Keratinocyte (primary cell): ENCODE results near the gene RUNX1. TPM values are rescaled to one million over a fixed set of nuclear protein-coding genes. Genes with fewer than 3 reads are reported as not detected.

Source experiments
- DNase-seq: peaks from one replicate; pipeline ENCODE4 v3.0.0-alpha.2; 2011; ENCODE audit warnings: low read depth, missing footprints, low spot score
- FAIRE-seq: peaks from 2 replicates; lab custom pipeline; 2011; peaks lifted over from hg19 to GRCh38; lab: Jason Lieb, UNC
- H2AFZ ChIP-seq: 2 replicates; pipeline ENCODE4 v1.6.0; 2012; ENCODE audit warnings: low read length, control low read depth, inconsistent platforms; ENCODE audit not compliant: control insufficient read depth
- H3K27ac ChIP-seq: 2 replicates; pipeline ENCODE4 v1.5.1; 2011; ENCODE audit warnings: low read length; ENCODE audit not compliant: control insufficient read depth, insufficient read depth
- H3K27me3 ChIP-seq: 3 replicates; pipeline ENCODE4 v1.6.0; 2011; ENCODE audit warnings: low read length; ENCODE audit not compliant: control insufficient read depth, insufficient read depth; ENCODE audit errors: extremely low read depth
- H3K36me3 ChIP-seq, 2 experiments: 2 replicates in 1 of 2; 3 replicates in 1 of 2; pipeline ENCODE4 v1.5.1; 2011; ENCODE audit warnings: low read length in 2 of 2, mild to moderate bottlenecking in 1 of 2; ENCODE audit not compliant: control insufficient read depth in 2 of 2, insufficient read depth in 2 of 2; ENCODE audit errors: extremely low read depth in 1 of 2
- H3K4me1 ChIP-seq: 3 replicates; pipeline ENCODE4 v1.5.1; 2011; ENCODE audit warnings: low read length; ENCODE audit not compliant: control insufficient read depth, insufficient read depth; ENCODE audit errors: extremely low read depth
- H3K4me2 ChIP-seq: 3 replicates; pipeline ENCODE4 v1.6.0; 2011; ENCODE audit warnings: low read depth, low read length; ENCODE audit not compliant: control insufficient read depth, insufficient read depth; ENCODE audit errors: extremely low read depth
- H3K4me3 ChIP-seq, 3 experiments: fragments of 200-600 bp in 1 of 3; sonication (generic) in 1 of 3; 2 replicates in 2 of 3; 3 replicates in 1 of 3; pipeline ENCODE4 v1.5.1; 2011 to 2016; ENCODE audit warnings: low read length in 3 of 3, mild to moderate bottlenecking in 3 of 3, control low read depth in 2 of 3, inconsistent platforms in 1 of 3, low read depth in 1 of 3, mixed read lengths in 1 of 3, mixed run types in 1 of 3, moderate library complexity in 1 of 3; ENCODE audit not compliant: control insufficient read depth in 2 of 3, insufficient read depth in 2 of 3; ENCODE audit errors: extremely low read depth in 1 of 3
- H3K79me2 ChIP-seq: 2 replicates; pipeline ENCODE4 v1.6.0; 2012; ENCODE audit warnings: low read length; ENCODE audit not compliant: control insufficient read depth, insufficient read depth
- H3K9ac ChIP-seq: 3 replicates; pipeline ENCODE4 v1.6.0; 2011; ENCODE audit warnings: low read length; ENCODE audit not compliant: control insufficient read depth, insufficient read depth; ENCODE audit errors: extremely low read depth
- H3K9me1 ChIP-seq: 3 replicates; pipeline ENCODE4 v1.6.0; 2011; ENCODE audit warnings: low read length; ENCODE audit not compliant: control insufficient read depth, insufficient read depth; ENCODE audit errors: extremely low read depth
- H3K9me3 ChIP-seq: 2 replicates; pipeline ENCODE4 v1.5.1; 2012; ENCODE audit warnings: low read depth, low read length; ENCODE audit not compliant: control insufficient read depth
- H4K20me1 ChIP-seq: 3 replicates; pipeline ENCODE4 v1.6.0; 2011; ENCODE audit warnings: low read length; ENCODE audit not compliant: control insufficient read depth, insufficient read depth; ENCODE audit errors: extremely low read depth
- CTCF ChIP-seq, 3 experiments: IDR thresholded peaks in 1 of 3; conservative IDR thresholded peaks in 1 of 3; optimal IDR thresholded peaks in 1 of 3; 2 replicates in 2 of 3; 3 replicates in 1 of 3; pipeline versions ENCODE3 to v1.5.1; 2011; ENCODE audit warnings: low read length in 3 of 3, mild to moderate bottlenecking in 3 of 3, moderate library complexity in 2 of 3, control low read depth in 1 of 3, inconsistent platforms in 1 of 3; ENCODE audit not compliant: insufficient read depth in 2 of 3; ENCODE audit errors: extremely low read depth in 1 of 3
- EZH2 ChIP-seq: IDR thresholded peaks from one replicate; pipeline ENCODE4 v1.6.1; 2012; ENCODE audit warnings: inconsistent platforms, mild to moderate bottlenecking, low read length, moderate library complexity
- dilution Hi-C: fragments of 300-500 bp; cut with MboI; formaldehyde crosslinking; loops from one replicate; pipeline ENCODE4 v1.7.0; 2020; ENCODE audit warnings: low sequenced_read_pairs; ENCODE audit not compliant: extremely low pct_ligation_motif_present
- polyA plus RNA-seq, 5 experiments: library from polyadenylated mRNA; depleted of rRNA in 3 of 5; stranded (reverse) in 3 of 5; stranded (forward) in 1 of 5; unstranded in 1 of 5; fragments of >200 nt; gene quantifications; 1 replicate in 1 of 5; 2 replicates in 3 of 5; 3 replicates in 1 of 5; pipeline versions ENCODE4 v1.2.1 to v1.2.3, GENCODE V29; 2011 to 2012; ENCODE audit warnings: missing spikeins in 2 of 5, low read depth in 1 of 5, low replicate concordance in 1 of 5

The RUNX1 gene
- polyA plus RNA-seq, 1 donor (not counting 4 experiments of a cell fraction or from before 2014, with no cell fraction given), result 44.9 TPM

- Histone ChIP-seq H4K20me1 (peaks cover 77% of the 10 kb centered on the region), H3K79me2 (peaks cover 99% of the 10 kb centered on the region)
Measured at GRCh38 chr21:34871026-34871908, 177.8 kb downstream of the RUNX1 start.

GRCh38 chr21:34870246-34870645 lies 178.9 kb downstream of the RUNX1 start:
- Histone ChIP-seq H3K4me1 (peaks cover 26% of the 10 kb centered on the region), H2AFZ (no peak overlapping the region), H3K9ac (no peak overlapping the region), H4K20me1 (peaks cover 80% of the 10 kb centered on the region), H3K27ac (no peak overlapping the region), H3K9me3 (no peaks in the 10 kb centered on the region), H3K27me3 (no peaks in the 10 kb centered on the region), H3K79me2 (peaks cover 99% of the 10 kb centered on the region), H3K9me1 (peaks cover 10% of the 10 kb centered on the region), H3K4me2 (no peak overlapping the region), H3K4me3 (no peak overlapping the region), H3K36me3 (peaks cover 55 to 75% of the 10 kb centered on the region in 2 experiments)
- FAIRE-seq (no peak), DNase-seq (no peak)
- dilution Hi-C loops, result no loop called here
- TF ChIP-seq CTCF (optimal IDR thresholded peaks at IDR 0.05 in 1 of 3, IDR thresholded peaks at IDR 0.05 in 1 of 3, conservative IDR thresholded peaks at IDR 0.05 in 1 of 3; ENCODE audit: extremely low read depth in 1 of 3, insufficient read depth in 2 of 3, low read length in 3 of 3) (no peak), EZH2 (no peak)

More at GRCh38 chr21:34871026-34871908, 177.8 kb downstream of the RUNX1 start:
- H3K27ac ChIP-seq, result no peak overlapping the region
- H3K9me1 ChIP-seq, result peaks cover 10% of the 10 kb centered on the region
- no peak overlapping the region for H3K9ac ChIP-seq
- no peak for DNase-seq
- H3K36me3 ChIP-seq, result peaks cover 55 to 73% of the 10 kb centered on the region in 2 experiments
- H3K9me3 ChIP-seq, result no peaks in the 10 kb centered on the region
- no peak overlapping the region for H2AFZ ChIP-seq
- H3K27me3 ChIP-seq, result no peaks in the 10 kb centered on the region
- TF ChIP-seq EZH2 (no peak), CTCF (optimal IDR thresholded peaks at IDR 0.05 in 1 of 3, IDR thresholded peaks at IDR 0.05 in 1 of 3, conservative IDR thresholded peaks at IDR 0.05 in 1 of 3; ENCODE audit: extremely low read depth in 1 of 3, insufficient read depth in 2 of 3, low read length in 3 of 3) (no peak)
- dilution Hi-C loops, result no loop called here
- H3K4me1 ChIP-seq, result peaks cover 16% of the 10 kb centered on the region
- no peak overlapping the region for H3K4me3 ChIP-seq
- H3K4me2 ChIP-seq, result no peak overlapping the region
- FAIRE-seq, result peak; percentile 5
